ENCODE measurements around the gene COL27A1.

Gene COL27A1

GRCh38 chr9:114206221-114206789, 51.0 kb downstream of the COL27A1 start:
- no peak for DNase-seq (ENCODE audit: low read depth in 2 of 2)

DNA sequence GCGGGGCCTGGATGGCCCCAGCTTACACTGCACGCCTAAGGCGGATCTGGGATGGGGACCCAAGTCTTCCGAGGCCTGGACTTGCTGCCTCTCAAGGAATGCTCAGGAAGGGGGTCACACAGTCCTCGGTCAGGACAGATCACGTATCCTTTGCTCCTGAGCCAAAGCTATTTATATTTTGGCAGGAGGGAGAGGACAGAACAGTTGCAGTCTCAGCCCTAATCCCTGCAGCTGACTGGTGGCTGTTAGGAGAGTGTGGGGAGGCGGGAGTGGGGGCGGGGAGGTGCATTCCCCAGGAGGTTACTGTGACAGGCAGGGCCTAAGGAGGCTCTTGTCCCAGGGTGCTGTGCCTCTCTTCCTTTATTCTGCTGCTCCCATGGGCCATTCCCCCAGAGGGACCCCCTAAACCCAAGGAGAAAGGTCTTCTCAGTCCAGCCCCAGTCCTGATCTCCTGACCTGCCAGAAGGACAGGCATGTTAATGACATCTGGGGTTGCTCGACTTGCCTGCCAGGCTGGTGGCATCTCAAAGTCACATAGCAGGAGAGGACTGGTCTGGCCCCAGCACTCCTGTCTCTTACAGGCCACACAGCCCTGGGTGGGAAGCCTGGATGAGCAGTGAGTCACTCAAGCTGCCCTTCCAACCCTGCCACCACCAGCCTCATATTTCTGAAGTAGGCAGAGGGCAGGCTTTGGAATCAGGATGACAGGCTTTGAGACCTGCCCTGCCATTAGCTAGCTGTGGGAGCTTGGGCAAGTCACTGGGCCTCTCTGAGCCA, 51.9 kb downstream of the COL27A1 start:
- no peak for DNase-seq (ENCODE audit: low read depth in 2 of 2)

DNA sequence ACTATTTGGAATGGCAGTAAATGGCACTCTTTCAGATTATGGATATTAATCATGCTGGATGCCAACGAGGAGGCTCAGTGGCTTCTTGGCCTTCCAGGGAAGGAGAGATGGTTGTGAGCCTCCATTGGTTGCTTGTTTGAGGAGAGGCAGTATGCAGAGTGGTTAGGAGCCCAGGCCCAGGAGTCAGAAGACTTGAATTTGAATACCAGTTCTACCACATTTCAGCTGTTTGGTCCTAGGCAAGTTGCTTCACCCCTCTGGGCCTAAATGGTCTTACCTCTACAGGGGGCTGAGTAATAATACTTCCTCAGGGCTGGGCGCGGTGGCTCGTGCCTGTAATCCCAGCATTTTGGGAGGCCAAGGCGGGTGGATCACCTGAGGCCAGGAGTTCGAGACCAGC, 52.5 kb downstream of the COL27A1 start:
- no peak for DNase-seq (ENCODE audit: low read depth in 2 of 2)

- no peak for DNase-seq (ENCODE audit: low read depth in 2 of 2)
Measured at GRCh38 chr9:114209151-114209550, 53.8 kb downstream of the COL27A1 start.

GRCh38 chr9:114210136-114210535, 54.8 kb downstream of the COL27A1 start:
- DNase-seq (ENCODE audit: low read depth in 2 of 2), result no peak

GRCh38 chr9:114210691-114211276, 55.4 kb downstream of the COL27A1 start:
- DNase-seq (ENCODE audit: low read depth in 2 of 2), result no peak

DNA sequence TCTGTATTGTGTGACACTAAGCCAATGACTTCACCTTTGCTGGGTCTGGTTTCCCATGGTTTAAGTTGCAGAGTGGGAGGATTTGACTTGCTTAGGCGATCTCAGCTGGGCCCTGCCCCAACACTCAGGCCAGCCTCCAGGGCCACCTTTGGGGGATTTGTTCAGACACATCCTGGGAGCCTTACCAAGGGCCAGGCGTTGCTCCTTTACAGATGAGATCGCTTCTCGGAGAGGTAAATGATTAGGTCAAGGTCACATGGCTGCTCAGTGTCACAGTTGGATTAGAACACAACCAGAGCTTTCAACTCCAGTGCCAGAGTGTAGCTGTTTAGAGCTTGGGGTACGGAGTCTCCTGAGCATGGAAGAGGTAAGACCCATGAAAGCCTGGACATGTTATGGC, 57.5 kb downstream of the COL27A1 start:
- no peak for DNase-seq (ENCODE audit: low read depth in 2 of 2)

- DNase-seq (ENCODE audit: low read depth in 2 of 2), result no peak
Measured at GRCh38 chr9:114213566-114213965, 58.2 kb downstream of the COL27A1 start.

GRCh38 chr9:114214181-114214580, 58.8 kb downstream of the COL27A1 start:
- no peak for DNase-seq (ENCODE audit: low read depth in 2 of 2)

DNA sequence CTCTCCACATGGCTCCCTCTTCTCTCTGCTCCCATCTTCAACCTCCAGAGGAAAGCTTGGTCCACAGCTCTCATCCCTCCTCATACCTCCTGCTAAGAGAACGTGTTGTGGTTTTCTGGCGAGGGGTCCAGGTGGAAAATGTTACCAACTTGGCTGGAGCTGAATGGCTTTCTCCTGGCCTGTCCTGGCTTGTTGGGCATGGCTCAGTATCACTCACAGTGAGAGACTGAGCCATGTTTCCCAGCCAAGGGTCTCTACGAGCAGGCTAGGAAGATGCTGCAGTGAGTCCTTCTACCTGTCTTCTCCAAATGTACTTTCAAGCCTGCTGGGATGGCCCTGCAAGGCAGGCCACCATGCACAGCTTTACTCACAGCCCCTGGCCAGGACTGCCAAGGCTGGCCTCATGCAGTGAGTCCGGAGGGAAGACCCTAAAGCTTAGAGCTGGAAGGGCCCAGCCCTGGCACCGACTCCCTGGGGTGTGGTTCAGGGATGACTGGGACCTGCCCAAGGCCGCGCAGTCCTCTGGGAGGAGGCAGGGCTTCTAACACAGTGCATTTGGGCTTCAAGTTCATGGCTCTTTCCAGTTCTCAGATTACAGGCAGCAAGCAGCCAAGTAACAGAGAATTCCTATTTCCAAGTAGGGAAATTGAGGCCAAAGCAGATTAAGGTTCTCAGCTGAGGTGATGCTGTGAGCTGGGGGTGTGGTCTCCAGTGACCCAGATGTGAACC, 59.5 kb downstream of the COL27A1 start:
- no peak for DNase-seq (ENCODE audit: low read depth in 2 of 2)

DNA sequence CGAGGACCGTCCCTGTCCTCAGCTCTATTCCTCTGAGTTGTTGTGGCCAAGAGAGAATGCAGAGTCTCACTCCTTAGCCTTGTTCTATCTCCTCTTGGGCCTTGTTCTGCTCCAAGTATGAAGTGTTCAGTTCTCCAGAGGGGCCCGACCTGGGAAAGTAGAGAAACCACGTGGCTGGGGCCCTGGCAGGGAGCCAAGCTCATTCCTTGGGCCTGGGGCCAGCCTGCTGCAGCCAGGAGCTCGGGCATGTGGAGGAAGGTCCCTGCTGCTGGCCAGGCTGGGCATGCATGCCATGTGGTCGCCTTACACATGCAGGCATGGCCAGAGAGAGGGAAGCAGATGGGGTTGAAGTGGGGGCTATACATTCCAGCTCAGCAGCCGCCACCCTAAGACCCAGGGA, 60.7 kb downstream of the COL27A1 start:
- no peak for DNase-seq (ENCODE audit: low read depth in 2 of 2)

DNA sequence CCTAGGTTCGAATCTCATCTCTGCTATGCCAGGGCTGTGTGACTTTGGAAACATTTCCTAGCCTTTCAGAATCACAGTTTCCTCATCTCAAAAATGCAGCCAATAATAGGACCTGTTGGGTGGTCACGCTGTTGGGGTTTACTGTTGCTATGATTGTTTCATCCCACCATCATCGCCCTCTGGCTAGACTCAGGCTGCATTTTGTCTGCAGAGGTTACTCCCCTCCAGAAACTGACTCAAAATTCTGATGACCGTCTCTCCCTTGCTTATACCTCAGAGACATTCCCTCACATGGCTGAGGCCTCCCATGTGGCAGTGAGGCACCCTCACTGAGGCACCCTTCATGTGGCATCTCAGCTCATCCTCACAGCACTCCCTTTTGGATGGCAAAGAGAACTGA, 61.6 kb downstream of the COL27A1 start:
- no peak for DNase-seq (ENCODE audit: low read depth in 2 of 2)

- DNase-seq (ENCODE audit: low read depth in 2 of 2), result no peak
Measured at GRCh38 chr9:114218264-114219120, 63.2 kb downstream of the COL27A1 start.

GRCh38 chr9:114220061-114220541, 64.8 kb downstream of the COL27A1 start:
- no peak for DNase-seq (ENCODE audit: low read depth in 2 of 2)

GRCh38 chr9:114221706-114222465, 66.5 kb downstream of the COL27A1 start:
- no peak for DNase-seq (ENCODE audit: low read depth in 2 of 2)

- DNase-seq (ENCODE audit: low read depth in 2 of 2), result no peak
Measured at GRCh38 chr9:114223564-114224246, 68.4 kb downstream of the COL27A1 start.

DNA sequence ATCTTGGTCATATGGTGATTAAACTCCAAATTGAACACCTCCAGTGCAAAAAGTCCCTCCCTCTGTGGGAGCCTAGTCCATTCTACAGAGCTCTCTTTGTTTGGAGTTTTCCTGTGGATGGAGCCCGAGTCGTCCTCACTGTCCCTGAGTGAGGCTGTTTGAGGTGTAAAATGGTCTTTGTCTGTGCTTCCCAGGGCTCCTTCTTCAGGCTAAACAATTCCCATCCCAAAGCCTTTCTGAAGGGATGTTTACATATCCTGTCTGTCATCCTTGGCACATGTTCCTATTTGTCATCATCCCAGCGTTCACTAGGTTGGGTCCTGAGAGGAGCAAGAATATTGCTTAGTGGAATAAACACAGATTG, 68.9 kb downstream of the COL27A1 start:
- no peak for DNase-seq (ENCODE audit: low read depth in 2 of 2)

GRCh38 chr9:114225561-114226212, 70.3 kb downstream of the COL27A1 start:
- no peak for DNase-seq (ENCODE audit: low read depth in 2 of 2)

GRCh38 chr9:114226246-114227055, 71.1 kb downstream of the COL27A1 start:
- DNase-seq (ENCODE audit: low read depth in 2 of 2), result no peak

All from stimulated activated CD8-positive, alpha-beta memory T cell treated with anti-CD3 and anti-CD28 coated beads, Interleukin-2, amount 100 ng/mL, for 48 hours (primary cell).